ENCODE data around the gene CAPZB. TPM values are rescaled to one million over a fixed set of nuclear protein-coding genes. Genes with fewer than 3 reads are reported as not detected.

Gene CAPZB
- total RNA-seq, 1 donor from 2014 or later = 189 TPM

DNA sequence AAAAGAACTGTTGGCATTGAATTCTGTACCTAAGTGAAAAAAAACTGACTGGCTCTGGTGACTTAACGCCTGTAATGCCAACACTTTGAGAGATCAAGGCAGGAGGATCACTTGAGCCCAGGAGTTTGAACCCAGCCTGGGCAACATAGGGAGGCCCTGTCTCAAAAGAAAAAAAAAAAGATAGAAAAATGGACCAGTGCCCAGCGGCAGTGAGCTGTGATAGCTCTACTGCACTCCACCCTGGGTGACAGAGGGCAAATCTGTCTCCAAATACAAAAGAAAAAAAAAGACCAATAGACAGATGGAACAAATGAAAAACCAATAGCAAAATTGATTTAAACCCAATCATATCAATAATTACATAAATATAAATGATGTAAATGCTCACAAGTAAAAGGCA is 196.1 kb downstream of the CAPZB start:
- peak overlapping the region; percentile 33 for H3K27ac Mint-ChIP-seq
- H3K36me3 Mint-ChIP-seq (ENCODE audit: insufficient read depth) = peaks cover 13% of the 10 kb centered on the region
- no peak for TF ChIP-seq CTCF (IDR thresholded peaks at IDR 0.05; ENCODE audit: unreplicated experiment)
- no peak for DNase-seq (ENCODE audit: low spot score, unreplicated experiment)
- H3K4me1 Mint-ChIP-seq (ENCODE audit: low read depth) = peaks cover 5% of the 10 kb centered on the region
- peaks cover 5% of the 10 kb centered on the region for H3K9me3 Mint-ChIP-seq (ENCODE audit: low read depth)
- H3K4me3 Mint-ChIP-seq (ENCODE audit: low read depth) = peak overlapping the region; percentile 53
- H3K27me3 Mint-ChIP-seq = peaks cover 26% of the 10 kb centered on the region

Other genes starting within 250 kb of the CAPZB start
- 61.9 and 66.7 TPM in 2 replicates for gene EMC1, start 234.0 kb downstream of the CAPZB start, total RNA-seq
- 27.8 and 33.9 TPM in 2 replicates for gene MRTO4, start 233.7 kb downstream of the CAPZB start, total RNA-seq
- gene AKR7A3, start 196.8 kb downstream of the CAPZB start, total RNA-seq = 2.1 and 2.7 TPM in 2 replicates
- gene AKR7A2, start 173.4 kb downstream of the CAPZB start, total RNA-seq = 53.7 and 55.8 TPM in 2 replicates
- 25.7 and 26.7 TPM in 2 replicates for gene SLC66A1, start 173.2 kb downstream of the CAPZB start, total RNA-seq
- gene NBL1, start 158.8 kb upstream of the CAPZB start, total RNA-seq = 10.5 and 12.0 TPM in 2 replicates
- not detected in 2 replicates for gene HTR6, start 179.3 kb upstream of the CAPZB start, total RNA-seq

Measured in progenitor cell of endocrine pancreas (in vitro differentiated cells).